C1 segment of cervical spinal cord (tissue), 14 donors: ENCODE results near the gene CREB5.

Experiments used
- DNase-seq, 14 donors: peaks; one replicate each; lab custom pipeline; 2025; lab: John Stamatoyannopoulos, UW

The CREB5 gene

GRCh38 chr7:28853834-28854749 is 441.8 kb downstream of the CREB5 start:
- peak; percentile 21 to 86 (median 60) for DNase-seq

GRCh38 chr7:28854750-28855074 is 442.4 kb downstream of the CREB5 start:
- DNase-seq, result no peak

GRCh38 chr7:28855538-28856217 is 443.4 kb downstream of the CREB5 start:
- no peak for DNase-seq

GRCh38 chr7:28856656-28857055 is 444.3 kb downstream of the CREB5 start:
- no peak for DNase-seq

- DNase-seq, result no peak
Measured at GRCh38 chr7:28858206-28858605, 445.9 kb downstream of the CREB5 start.

DNA sequence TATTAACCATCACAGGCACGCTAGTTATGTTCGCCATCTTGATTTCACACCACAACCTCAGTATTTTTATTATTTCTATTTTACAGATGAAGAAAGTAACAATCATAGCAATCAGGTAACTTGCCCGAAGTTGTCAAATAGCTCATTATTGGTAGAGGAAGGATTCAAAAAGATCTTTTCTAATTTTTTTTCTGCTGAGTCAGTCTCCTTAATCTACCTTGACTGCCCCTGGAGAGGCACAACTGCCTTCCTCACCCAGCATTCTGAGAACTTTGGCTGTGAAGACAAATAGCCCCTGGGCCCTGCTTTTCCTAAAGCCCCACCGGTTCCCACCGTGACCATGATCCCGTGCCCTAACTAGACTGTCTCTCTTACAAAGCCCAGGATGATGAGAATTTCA is 446.6 kb downstream of the CREB5 start:
- DNase-seq, result no peak

DNA sequence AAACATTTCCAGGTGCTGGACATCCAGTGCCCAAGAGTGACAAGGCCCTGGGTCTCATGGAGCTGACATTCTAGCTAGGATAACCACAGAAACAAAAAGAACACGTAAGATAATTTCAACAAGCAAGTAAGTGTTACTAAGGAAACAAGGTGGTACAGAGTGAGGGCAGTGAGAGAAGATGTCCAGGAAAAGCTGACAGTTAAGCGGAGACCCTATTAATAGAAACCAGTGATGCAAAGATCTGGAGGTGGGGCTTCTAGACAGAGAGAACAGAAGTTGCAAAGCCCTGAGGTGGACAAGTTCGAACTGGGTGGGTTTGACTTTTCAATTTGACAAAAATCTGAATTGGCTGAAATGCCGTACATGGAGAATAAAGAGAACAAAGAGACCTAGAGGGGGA is 449.5 kb downstream of the CREB5 start:
- no peak for DNase-seq

DNA sequence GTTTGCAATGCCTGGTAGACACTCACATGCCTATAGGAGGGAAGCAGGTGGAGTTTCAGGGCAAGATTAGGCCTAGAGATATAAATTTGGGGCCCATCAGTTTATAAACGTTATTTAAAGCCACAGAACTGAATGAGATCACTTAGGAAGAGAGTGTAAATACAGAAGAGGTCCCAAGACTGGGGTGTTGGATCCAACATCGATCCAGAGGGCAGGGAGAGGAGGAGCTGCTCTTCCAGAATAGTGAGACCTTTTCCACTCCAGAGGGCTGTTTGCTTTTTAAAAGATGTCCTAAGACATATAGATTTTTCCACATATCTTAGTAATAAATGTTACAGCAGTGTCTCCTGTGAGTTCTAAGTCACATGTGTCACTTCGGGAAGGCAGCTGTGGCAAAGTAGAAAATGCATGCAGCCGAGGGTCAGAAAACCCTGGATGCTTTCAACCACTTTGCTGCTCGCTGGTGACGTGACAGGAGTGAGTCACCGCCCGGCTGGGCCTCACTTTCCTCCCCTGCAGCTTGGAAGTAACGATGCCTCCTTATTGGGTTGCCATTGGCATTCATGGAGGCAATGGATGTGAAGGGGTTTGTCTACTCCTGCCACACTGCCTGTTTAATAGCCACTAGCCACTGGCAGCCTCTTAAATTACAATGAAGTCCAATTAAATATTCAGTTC is 450.4 kb downstream of the CREB5 start:
- no peak for DNase-seq

GRCh38 chr7:28865601-28866144 is 453.4 kb downstream of the CREB5 start:
- no peak for DNase-seq

- DNase-seq, result no peak
Measured at GRCh38 chr7:28868712-28869111, 456.4 kb downstream of the CREB5 start.

GRCh38 chr7:28871077-28871476 is 458.8 kb downstream of the CREB5 start:
- DNase-seq, result no peak

DNA sequence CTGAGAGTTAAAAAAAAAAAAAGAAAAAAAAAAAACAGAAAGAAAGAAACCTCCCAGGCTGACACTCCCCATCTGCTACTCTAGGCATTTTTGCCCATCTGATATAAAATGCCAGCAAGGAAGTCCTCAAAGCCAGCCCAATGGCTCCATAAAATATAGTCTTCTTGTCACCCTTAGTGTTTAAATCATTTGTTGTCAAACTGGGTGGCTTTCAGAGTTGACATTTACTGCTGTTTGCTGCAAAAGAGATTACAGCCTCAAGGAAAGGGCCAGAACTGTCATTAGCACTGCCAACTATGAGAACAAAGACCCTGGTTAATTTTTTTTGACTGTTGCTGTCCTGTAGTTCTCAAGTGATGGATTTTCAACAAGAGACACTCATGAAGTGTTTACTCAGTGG is 459.3 kb downstream of the CREB5 start:
- DNase-seq, result no peak

GRCh38 chr7:28872226-28872625 is 459.9 kb downstream of the CREB5 start:
- no peak for DNase-seq

DNA sequence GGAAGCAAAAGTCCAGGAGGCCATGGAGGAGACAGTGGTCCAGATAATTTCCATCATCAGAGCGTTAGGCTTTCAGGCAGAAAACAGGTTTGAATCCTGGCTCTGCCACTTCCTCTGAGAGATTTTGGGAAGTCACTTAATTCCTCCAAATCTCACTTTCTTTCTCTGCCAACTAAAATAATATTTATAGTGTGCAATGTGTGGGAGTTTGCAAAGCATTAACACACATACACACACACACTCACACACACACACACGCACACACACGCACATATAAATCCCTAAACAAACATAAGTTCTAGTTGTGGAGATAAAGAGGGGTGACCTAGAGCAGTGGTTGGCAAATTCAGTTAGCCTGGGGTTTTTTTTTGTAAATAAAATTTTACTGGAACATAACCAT is 461.0 kb downstream of the CREB5 start:
- no peak for DNase-seq

- DNase-seq, result no peak
Measured at GRCh38 chr7:28874001-28874400, 461.7 kb downstream of the CREB5 start.
